Measurements from ENCODE around the gene NAA30.

NAA30 gene

GRCh38 chr14:57375156-57375555, 15.2 kb upstream of the NAA30 start:
- no peaks in the 10 kb centered on the region for H3K4me1 ChIP-seq (ENCODE audit: low read length)
- H4K20me1 ChIP-seq (ENCODE audit: insufficient read depth, low read length): no peaks in the 10 kb centered on the region
- H3K9me3 ChIP-seq (replicated peaks; ENCODE audit: insufficient read depth, low read length): no peaks in the 10 kb centered on the region
- no peaks in the 10 kb centered on the region for H3K36me3 ChIP-seq (replicated peaks; ENCODE audit: insufficient read depth, low read length)
- no peak for DNase-seq
- TF ChIP-seq EZH2 (optimal IDR thresholded peaks at IDR 0.05; ENCODE audit: low read depth, low read length) (no peak), EZH2phosphoT487 (IDR thresholded peaks at IDR 0.05; ENCODE audit: low read length) (no peak), CTCF (IDR thresholded peaks at IDR 0.05; ENCODE audit: low read length) (no peak)
- no peak overlapping the region for H2AFZ ChIP-seq (ENCODE audit: low read length)
- H3K79me2 ChIP-seq (ENCODE audit: low read length): no peaks in the 10 kb centered on the region
- H3K27me3 ChIP-seq (replicated peaks; ENCODE audit: insufficient read depth, low read length): no peaks in the 10 kb centered on the region
- no peaks in the 10 kb centered on the region for H3F3A ChIP-seq (ENCODE audit: insufficient read depth, low read length)
- H3K4me2 ChIP-seq (ENCODE audit: low read depth, low read length): no peak overlapping the region
- no peak overlapping the region for H3K4me3 ChIP-seq (ENCODE audit: low read length)
- no peak overlapping the region for H3K9ac ChIP-seq (ENCODE audit: low read length)
- H3K27ac ChIP-seq (ENCODE audit: low read length): no peak overlapping the region
- no peaks in the 10 kb centered on the region for H3K9me2 ChIP-seq (replicated peaks; ENCODE audit: insufficient read depth, low read length)

GRCh38 chr14:57378661-57379060, 11.7 kb upstream of the NAA30 start:
- Histone ChIP-seq H3K4me1 (ENCODE audit: low read length) (no peaks in the 10 kb centered on the region), H3F3A (ENCODE audit: insufficient read depth, low read length) (no peaks in the 10 kb centered on the region), H4K20me1 (ENCODE audit: insufficient read depth, low read length) (no peaks in the 10 kb centered on the region), H3K36me3 (replicated peaks; ENCODE audit: insufficient read depth, low read length) (no peaks in the 10 kb centered on the region), H2AFZ (ENCODE audit: low read length) (no peak overlapping the region), H3K4me2 (ENCODE audit: low read depth, low read length) (no peak overlapping the region), H3K9me2 (replicated peaks; ENCODE audit: insufficient read depth, low read length) (no peaks in the 10 kb centered on the region), H3K9ac (ENCODE audit: low read length) (no peak overlapping the region), H3K9me3 (replicated peaks; ENCODE audit: insufficient read depth, low read length) (no peaks in the 10 kb centered on the region), H3K4me3 (ENCODE audit: low read length) (no peak overlapping the region), H3K27me3 (replicated peaks; ENCODE audit: insufficient read depth, low read length) (no peaks in the 10 kb centered on the region), H3K79me2 (ENCODE audit: low read length) (no peaks in the 10 kb centered on the region), H3K27ac (ENCODE audit: low read length) (no peak overlapping the region)
- TF ChIP-seq CTCF (IDR thresholded peaks at IDR 0.05; ENCODE audit: low read length): no peak
- TF ChIP-seq EZH2phosphoT487 (IDR thresholded peaks at IDR 0.05; ENCODE audit: low read length): no peak
- TF ChIP-seq EZH2 (optimal IDR thresholded peaks at IDR 0.05; ENCODE audit: low read depth, low read length): no peak
- no peak for DNase-seq

- H3K4me1 ChIP-seq (ENCODE audit: low read length): no peaks in the 10 kb centered on the region
- no peak overlapping the region for H3K4me2 ChIP-seq (ENCODE audit: low read depth, low read length)
- no peak for DNase-seq
- TF ChIP-seq CTCF (IDR thresholded peaks at IDR 0.05; ENCODE audit: low read length) (no peak), EZH2 (optimal IDR thresholded peaks at IDR 0.05; ENCODE audit: low read depth, low read length) (no peak), EZH2phosphoT487 (IDR thresholded peaks at IDR 0.05; ENCODE audit: low read length) (no peak)
- H3K79me2 ChIP-seq (ENCODE audit: low read length): no peaks in the 10 kb centered on the region
- H3K27me3 ChIP-seq (replicated peaks; ENCODE audit: insufficient read depth, low read length): no peaks in the 10 kb centered on the region
- no peaks in the 10 kb centered on the region for H3K9me3 ChIP-seq (replicated peaks; ENCODE audit: insufficient read depth, low read length)
- H3K9me2 ChIP-seq (replicated peaks; ENCODE audit: insufficient read depth, low read length): no peaks in the 10 kb centered on the region
- no peaks in the 10 kb centered on the region for H3K36me3 ChIP-seq (replicated peaks; ENCODE audit: insufficient read depth, low read length)
- no peak overlapping the region for H2AFZ ChIP-seq (ENCODE audit: low read length)
- H3K27ac ChIP-seq (ENCODE audit: low read length): no peak overlapping the region
- no peak overlapping the region for H3K4me3 ChIP-seq (ENCODE audit: low read length)
- H4K20me1 ChIP-seq (ENCODE audit: insufficient read depth, low read length): no peaks in the 10 kb centered on the region
- no peaks in the 10 kb centered on the region for H3F3A ChIP-seq (ENCODE audit: insufficient read depth, low read length)
- H3K9ac ChIP-seq (ENCODE audit: low read length): no peak overlapping the region
Observed at GRCh38 chr14:57380935-57381334, 9.5 kb upstream of the NAA30 start.

Measured in MM.1S (cell line).